ENCODE data around the gene SLC5A3. TPM values are rescaled to one million over a fixed set of nuclear protein-coding genes. Genes with fewer than 3 reads are reported as not detected.

Gene SLC5A3
- total RNA-seq, 1 experiment from 2014 or later, result 29.4 TPM

- POLR2A ChIA-PET, result no interaction called here
- CTCF ChIA-PET, result no interaction called here
- Histone ChIP-seq H3K9me3 (ENCODE audit: control insufficient read depth, insufficient read depth, low read depth, low read length) (no peaks in the 10 kb centered on the region), H3K27me3 (ENCODE audit: control insufficient read depth, insufficient read depth, low read length) (no peaks in the 10 kb centered on the region), H3K36me3 (ENCODE audit: control insufficient read depth, insufficient read depth, low read length) (no peaks in the 10 kb centered on the region), H3K27ac (ENCODE audit: low read length) (no peak overlapping the region), H3K4me3 (ENCODE audit: low read depth in 2 of 2, low read length in 2 of 2) (no peak overlapping the region), H3K4me1 (ENCODE audit: control insufficient read depth, insufficient read depth, low read length) (no peaks in the 10 kb centered on the region)
- no TSS peak for BruUV-seq (replicated peaks)
- in situ Hi-C loops (cut with HindIII; ENCODE audit: low pct_unique_long_range_greater_than_20kb, low sequenced_read_pairs), result no loop called here
- ATAC-seq (no peak), DNase-seq (ENCODE audit: low read depth, low spot score) (no peak)
- no peak for TF ChIP-seq CTCF (IDR thresholded peaks at IDR 0.05)
- TF ChIP-seq SIN3A (IDR thresholded peaks at IDR 0.05; ENCODE audit: borderline replicate concordance, insufficient read depth, low read depth, low read length), result no peak
- no peak for TF ChIP-seq TCF7L2 (IDR thresholded peaks at IDR 0.05; ENCODE audit: low read depth, low read length)
- TF ChIP-seq REST (IDR thresholded peaks at IDR 0.05; ENCODE audit: insufficient read depth in 1 of 2, low read depth in 2 of 2, low read length in 1 of 2), result no peak
- no peak for TF ChIP-seq POLR2AphosphoS5 (IDR thresholded peaks at IDR 0.05; ENCODE audit: low read depth, low read length)
- intact Hi-C loops (cut with micrococcal nuclease; ENCODE audit: unreplicated experiment), result no loop called here
Measured at GRCh38 chr21:34042735-34043134, 30.6 kb upstream of the SLC5A3 start.

- Histone ChIP-seq H3K4me3 (ENCODE audit: low read depth in 2 of 2, low read length in 2 of 2) (no peak overlapping the region), H3K9me3 (ENCODE audit: control insufficient read depth, insufficient read depth, low read depth, low read length) (no peaks in the 10 kb centered on the region), H3K4me1 (ENCODE audit: control insufficient read depth, insufficient read depth, low read length) (no peaks in the 10 kb centered on the region), H3K27me3 (ENCODE audit: control insufficient read depth, insufficient read depth, low read length) (no peaks in the 10 kb centered on the region), H3K27ac (ENCODE audit: low read length) (no peak overlapping the region), H3K36me3 (ENCODE audit: control insufficient read depth, insufficient read depth, low read length) (no peaks in the 10 kb centered on the region)
- no peak for DNase-seq (ENCODE audit: low read depth, low spot score)
- BruUV-seq (replicated peaks), result no TSS peak
- ATAC-seq, result no peak
- in situ Hi-C loops (cut with HindIII; ENCODE audit: low pct_unique_long_range_greater_than_20kb, low sequenced_read_pairs), result no loop called here
- CTCF ChIA-PET, result no interaction called here
- POLR2A ChIA-PET, result no interaction called here
- TF ChIP-seq REST (IDR thresholded peaks at IDR 0.05; ENCODE audit: insufficient read depth in 1 of 2, low read depth in 2 of 2, low read length in 1 of 2) (no peak), TCF7L2 (IDR thresholded peaks at IDR 0.05; ENCODE audit: low read depth, low read length) (no peak), CTCF (IDR thresholded peaks at IDR 0.05) (no peak), SIN3A (IDR thresholded peaks at IDR 0.05; ENCODE audit: borderline replicate concordance, insufficient read depth, low read depth, low read length) (no peak), POLR2AphosphoS5 (IDR thresholded peaks at IDR 0.05; ENCODE audit: low read depth, low read length) (no peak)
- intact Hi-C loops (cut with micrococcal nuclease; ENCODE audit: unreplicated experiment), result no loop called here
Measured at GRCh38 chr21:34043333-34043732, 30.0 kb upstream of the SLC5A3 start.
